Mesodermal cell (in vitro differentiated cells): ENCODE measurements around the gene TRIM46.

ENCODE experiments used
- H3K27ac ChIP-seq: 2 replicates; pipeline ENCODE4 v1.7.0; 2013; ENCODE audit warnings: mild to moderate bottlenecking, low read depth, low read length, moderate library complexity; ENCODE audit not compliant: severe bottlenecking
- H3K36me3 ChIP-seq: 2 replicates; pipeline ENCODE4 v1.7.1; 2013; ENCODE audit warnings: mild to moderate bottlenecking, low read length, moderate library complexity; ENCODE audit not compliant: control insufficient read depth, insufficient read depth
- H3K4me1 ChIP-seq: one replicate; pipeline ENCODE4 v1.7.1; 2013; ENCODE audit warnings: mild to moderate bottlenecking, low read length; ENCODE audit not compliant: insufficient read depth, control insufficient read depth, poor library complexity, severe bottlenecking
- H3K4me3 ChIP-seq: 2 replicates; pipeline ENCODE4 v1.7.0; 2013; ENCODE audit warnings: low read length, control low read depth, mild to moderate bottlenecking; ENCODE audit not compliant: insufficient read depth, poor library complexity, severe bottlenecking; ENCODE audit errors: extremely low read depth
- H3K9me3 ChIP-seq: 2 replicates; pipeline ENCODE4 v1.7.1; 2013; ENCODE audit warnings: mild to moderate bottlenecking, low read length, moderate library complexity; ENCODE audit not compliant: control insufficient read depth
- WGBS, 2 experiments: methylation state at CpG; one replicate each; pipeline ENCODE4 v1.1.5; 2013; ENCODE audit warnings: missing lambda C conversion rate in 2 of 2; ENCODE audit not compliant: insufficient coverage in 2 of 2; 5-methylcytosine and 5-hydroxymethylcytosine counted together

Gene TRIM46

GRCh38 chr1:155174324-155175280 is 953 bp downstream of the TRIM46 start:
- no peaks in the 10 kb centered on the region for H3K9me3 ChIP-seq
- WGBS, 2 experiments, result 8 to 11% methylated on average over 18 to 19 of the region's 35 CpGs
- peak overlapping the region; percentile 90 for H3K4me3 ChIP-seq
- H3K27ac ChIP-seq, result no peak overlapping the region
- H3K36me3 ChIP-seq, result peaks cover 53% of the 10 kb centered on the region
- peaks cover 7% of the 10 kb centered on the region for H3K4me1 ChIP-seq

- H3K36me3 ChIP-seq, result peaks cover 51% of the 10 kb centered on the region
- no peak overlapping the region for H3K27ac ChIP-seq
- peak overlapping the region; percentile 90 for H3K4me3 ChIP-seq
- peaks cover 7% of the 10 kb centered on the region for H3K4me1 ChIP-seq
- H3K9me3 ChIP-seq, result no peaks in the 10 kb centered on the region
- 82 to 86% methylated on average over 5 to 6 of the region's 12 CpGs for whole genome bisulfite sequencing, 2 experiments
These were observed 1.8 kb downstream of the TRIM46 start for GRCh38 chr1:155175281-155175926.

GRCh38 chr1:155175927-155176371 is 2.3 kb downstream of the TRIM46 start:
- H3K27ac ChIP-seq, result no peak overlapping the region
- 100% methylated on average over 2 to 7 of the region's 9 CpGs for WGBS, 2 experiments
- H3K4me1 ChIP-seq, result peaks cover 7% of the 10 kb centered on the region
- no peaks in the 10 kb centered on the region for H3K9me3 ChIP-seq
- H3K4me3 ChIP-seq, result no peak overlapping the region
- peaks cover 47% of the 10 kb centered on the region for H3K36me3 ChIP-seq

- Histone ChIP-seq H3K36me3 (peaks cover 47% of the 10 kb centered on the region), H3K4me3 (no peak overlapping the region), H3K27ac (no peak overlapping the region), H3K9me3 (no peaks in the 10 kb centered on the region), H3K4me1 (peaks cover 7% of the 10 kb centered on the region)
- WGBS, 2 experiments, result 54 to 92% methylated on average over 5 of the region's 8 CpGs
These were observed 3.0 kb downstream of the TRIM46 start for GRCh38 chr1:155176544-155177071.

- no peak overlapping the region for H3K4me3 ChIP-seq
These were observed 3.7 kb downstream of the TRIM46 start for GRCh38 chr1:155177192-155177917.

GRCh38 chr1:155177918-155178281 is 4.3 kb downstream of the TRIM46 start:
- H3K27ac ChIP-seq, result no peak overlapping the region
- 90 to 91% methylated on average over 8 to 9 of the region's 9 CpGs for WGBS, 2 experiments
- H3K4me3 ChIP-seq, result no peak overlapping the region
- no peaks in the 10 kb centered on the region for H3K9me3 ChIP-seq
- H3K36me3 ChIP-seq, result peaks cover 47% of the 10 kb centered on the region
- no peaks in the 10 kb centered on the region for H3K4me1 ChIP-seq

More at GRCh38 chr1:155177192-155177917, 3.7 kb downstream of the TRIM46 start:
- Histone ChIP-seq H3K36me3 (peaks cover 47% of the 10 kb centered on the region), H3K9me3 (no peaks in the 10 kb centered on the region), H3K27ac (no peak overlapping the region), H3K4me1 (no peaks in the 10 kb centered on the region)
- 85 to 93% methylated on average over 10 to 11 of the region's 11 CpGs for WGBS, 2 experiments

GRCh38 chr1:155178441-155179111 is 4.9 kb downstream of the TRIM46 start:
- Histone ChIP-seq H3K27ac (no peak overlapping the region), H3K36me3 (peaks cover 49% of the 10 kb centered on the region)
- 95 to 97% methylated on average over 23 to 30 of the region's 30 CpGs for WGBS, 2 experiments

GRCh38 chr1:155179112-155180031 is 5.7 kb downstream of the TRIM46 start:
- H3K36me3 ChIP-seq, result peaks cover 55% of the 10 kb centered on the region
- no peaks in the 10 kb centered on the region for H3K9me3 ChIP-seq
- no peak overlapping the region for H3K4me3 ChIP-seq
- no peak overlapping the region for H3K27ac ChIP-seq
- no peaks in the 10 kb centered on the region for H3K4me1 ChIP-seq
- 95 to 97% methylated on average over 30 to 31 of the region's 31 CpGs for WGBS, 2 experiments

More at GRCh38 chr1:155178441-155179111, 4.9 kb downstream of the TRIM46 start:
- Histone ChIP-seq H3K4me1 (no peaks in the 10 kb centered on the region), H3K9me3 (no peaks in the 10 kb centered on the region), H3K4me3 (no peak overlapping the region)

GRCh38 chr1:155181371-155182051 is 7.9 kb downstream of the TRIM46 start:
- WGBS, 2 experiments, result 96% methylated on average over 14 to 16 of the region's 18 CpGs
- no peaks in the 10 kb centered on the region for H3K9me3 ChIP-seq
- no peak overlapping the region for H3K4me3 ChIP-seq
- H3K27ac ChIP-seq, result no peak overlapping the region
- H3K4me1 ChIP-seq, result no peaks in the 10 kb centered on the region
- peaks cover 61% of the 10 kb centered on the region for H3K36me3 ChIP-seq
